Right atrium auricular region (tissue), 2 donors: ENCODE results near the gene KAT7. TPM values are rescaled to one million over a fixed set of nuclear protein-coding genes. Genes with fewer than 3 reads are reported as not detected.
"Not testable (repeated sequence)": the region's sequence is repeated elsewhere in the genome, so short reads cannot be mapped to it uniquely, and the experiment has no call there.

Experiments
- DNase-seq: peaks from one replicate; pipeline ENCODE4 v3.0.0-alpha.2; 2019; ENCODE audit warnings: low spot score
- H3K27ac ChIP-seq, 2 donors: fragments of 200-600 bp; sonication (generic); 1 replicate in 1 of 2; 2 replicates in 1 of 2; pipeline ENCODE4 v1.5.1; 2016 to 2019
- H3K27me3 ChIP-seq, 2 donors: fragments of 200-600 bp; sonication (generic); one replicate each; pipeline versions ENCODE4 v1.5.1 to v1.6.0; 2017 to 2019
- H3K36me3 ChIP-seq: fragments of 200-600 bp; sonication (generic); one replicate; pipeline ENCODE4 v1.5.1; 2016
- H3K4me1 ChIP-seq, 2 donors: fragments of 200-600 bp; sonication (generic); one replicate each; pipeline versions ENCODE4 v1.5.1 to v1.6.0; 2017 to 2019
- H3K4me3 ChIP-seq, 2 donors: fragments of 200-600 bp; sonication (generic); 1 replicate in 1 of 2; 2 replicates in 1 of 2; pipeline ENCODE4 v1.5.1; 2017 to 2019; ENCODE audit warnings: mild to moderate bottlenecking in 1 of 2, moderate library complexity in 1 of 2
- H3K9me3 ChIP-seq, 2 donors: fragments of 200-600 bp; sonication (generic); one replicate each; pipeline ENCODE4 v1.5.1; 2019
- total RNA-seq, 2 donors: library from RNA; depleted of rRNA; stranded (reverse); fragments of >200 nt; gene quantifications; one replicate each; pipeline ENCODE4 v1.1.0, GENCODE V29; 2016
- TF ChIP-seq, protein P1 (sequence below), 2 donors: fragments of 200-600 bp; sonication (generic); IDR thresholded peaks; one replicate each; pipeline ENCODE4 v1.5.1; 2019; ENCODE audit warnings: antibody characterized with exemption in 2 of 2

KAT7 gene
- total RNA-seq, 2 donors from 2014 or later = 30.5 to 38.2 TPM

DNA sequence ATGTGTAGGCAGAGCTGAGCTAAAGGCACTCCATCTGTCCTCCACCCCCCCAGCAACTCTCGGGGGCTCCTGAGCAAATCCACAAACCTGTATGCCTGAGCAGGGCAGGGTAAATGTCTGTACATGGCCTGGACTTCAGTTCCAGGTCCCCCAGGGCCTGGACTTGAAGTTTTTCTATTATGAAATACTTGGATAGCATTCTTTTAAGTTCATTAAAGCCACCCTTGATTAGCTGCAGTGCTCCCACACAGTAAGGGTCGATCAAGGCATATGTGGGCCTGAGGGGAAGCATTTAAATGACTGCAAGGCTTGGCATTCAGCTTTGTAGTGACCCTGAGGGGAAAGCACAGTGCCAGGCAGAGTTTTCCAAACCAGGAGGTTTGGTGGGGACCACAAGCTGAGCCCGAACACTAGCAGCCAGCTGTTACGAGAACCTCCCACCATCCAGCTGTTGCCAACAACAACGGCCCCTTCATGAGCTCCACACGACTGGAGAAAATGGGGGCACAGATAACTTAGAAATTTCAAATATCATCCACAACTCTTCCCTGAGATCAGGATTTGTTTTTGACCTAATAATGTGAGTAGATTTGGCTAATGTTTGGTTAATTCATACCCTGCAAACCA lies 31.2 kb upstream of the KAT7 start:
- Histone ChIP-seq H3K27ac (peak overlapping the region in 1 of 2 donors; percentile 31), H3K27me3 (no peaks in the 10 kb centered on the region)
- no peak for DNase-seq

DNA sequence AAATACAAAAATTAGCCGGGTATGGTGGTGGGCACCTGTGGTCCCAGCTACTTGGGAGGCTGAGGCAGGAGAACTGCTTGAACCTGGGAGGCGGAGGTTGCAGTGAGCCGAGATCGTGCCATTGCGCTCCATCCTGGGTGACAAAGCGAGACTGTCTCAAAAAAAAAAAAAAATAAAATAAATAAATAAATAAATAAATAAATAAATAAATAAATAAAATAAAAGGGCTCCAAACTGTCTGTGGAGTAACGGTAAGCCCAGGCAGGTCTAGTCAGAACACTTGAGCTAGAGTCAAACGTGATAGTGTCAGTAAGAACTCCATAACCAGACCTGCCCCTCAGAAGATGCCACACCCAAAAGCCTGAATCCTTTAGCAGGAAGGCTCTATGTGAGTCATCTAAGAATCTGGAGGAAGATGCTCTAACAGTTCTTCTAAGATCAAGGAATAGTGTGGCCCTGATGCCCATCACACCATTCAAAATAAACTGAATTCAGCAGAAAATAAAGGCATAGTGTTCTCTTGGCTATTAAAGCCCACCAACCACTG lies 29.9 kb upstream of the KAT7 start:
- not testable (repeated sequence) for H3K9me3 ChIP-seq, H3K27me3 ChIP-seq, H3K4me3 ChIP-seq, H3K36me3 ChIP-seq, DNase-seq
- Histone ChIP-seq H3K4me1 (peaks cover 0 to 70% of the 10 kb centered on the region in 2 donors), H3K27ac (peak overlapping the region in 1 of 2 donors; percentile 7)

More for the DNA sequence above, 31.2 kb upstream of the KAT7 start:
- TF ChIP-seq, protein P1, sequence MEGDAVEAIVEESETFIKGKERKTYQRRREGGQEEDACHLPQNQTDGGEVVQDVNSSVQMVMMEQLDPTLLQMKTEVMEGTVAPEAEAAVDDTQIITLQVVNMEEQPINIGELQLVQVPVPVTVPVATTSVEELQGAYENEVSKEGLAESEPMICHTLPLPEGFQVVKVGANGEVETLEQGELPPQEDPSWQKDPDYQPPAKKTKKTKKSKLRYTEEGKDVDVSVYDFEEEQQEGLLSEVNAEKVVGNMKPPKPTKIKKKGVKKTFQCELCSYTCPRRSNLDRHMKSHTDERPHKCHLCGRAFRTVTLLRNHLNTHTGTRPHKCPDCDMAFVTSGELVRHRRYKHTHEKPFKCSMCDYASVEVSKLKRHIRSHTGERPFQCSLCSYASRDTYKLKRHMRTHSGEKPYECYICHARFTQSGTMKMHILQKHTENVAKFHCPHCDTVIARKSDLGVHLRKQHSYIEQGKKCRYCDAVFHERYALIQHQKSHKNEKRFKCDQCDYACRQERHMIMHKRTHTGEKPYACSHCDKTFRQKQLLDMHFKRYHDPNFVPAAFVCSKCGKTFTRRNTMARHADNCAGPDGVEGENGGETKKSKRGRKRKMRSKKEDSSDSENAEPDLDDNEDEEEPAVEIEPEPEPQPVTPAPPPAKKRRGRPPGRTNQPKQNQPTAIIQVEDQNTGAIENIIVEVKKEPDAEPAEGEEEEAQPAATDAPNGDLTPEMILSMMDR (IDR thresholded peaks at IDR 0.05) = no peak
- H3K4me3 ChIP-seq = no peak overlapping the region
- peaks cover 0 to 71% of the 10 kb centered on the region in 2 donors for H3K4me1 ChIP-seq
- no peaks in the 10 kb centered on the region for H3K9me3 ChIP-seq
- no peaks in the 10 kb centered on the region for H3K36me3 ChIP-seq

DNA sequence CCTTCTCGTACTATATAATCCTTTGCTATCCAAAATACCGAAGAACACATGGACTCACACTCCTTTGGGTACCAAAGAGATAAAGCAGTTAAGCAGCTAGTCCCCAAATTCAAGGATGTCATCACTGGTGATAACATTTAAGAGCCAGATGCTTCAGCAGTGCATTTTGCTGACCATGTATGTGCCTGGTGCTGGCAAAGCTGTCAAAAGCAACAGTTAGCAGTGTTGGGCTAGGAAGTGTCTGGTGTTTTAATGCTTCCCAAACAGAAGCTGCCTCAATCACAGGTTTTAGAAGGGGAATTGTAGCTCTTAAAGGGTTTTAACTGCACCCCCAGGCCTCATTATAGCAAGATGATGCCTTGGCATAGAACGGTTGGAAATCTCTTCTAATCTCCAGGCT lies 29.3 kb upstream of the KAT7 start:
- no peak overlapping the region for H3K4me3 ChIP-seq
- DNase-seq = no peak
- peak overlapping the region in 1 of 2 donors; percentile 7 for H3K27ac ChIP-seq
- TF ChIP-seq, protein P1 (IDR thresholded peaks at IDR 0.05) = no peak
- peaks cover 0 to 63% of the 10 kb centered on the region in 2 donors for H3K4me1 ChIP-seq
- H3K27me3 ChIP-seq = no peaks in the 10 kb centered on the region
- no peaks in the 10 kb centered on the region for H3K36me3 ChIP-seq
- no peaks in the 10 kb centered on the region for H3K9me3 ChIP-seq

DNA sequence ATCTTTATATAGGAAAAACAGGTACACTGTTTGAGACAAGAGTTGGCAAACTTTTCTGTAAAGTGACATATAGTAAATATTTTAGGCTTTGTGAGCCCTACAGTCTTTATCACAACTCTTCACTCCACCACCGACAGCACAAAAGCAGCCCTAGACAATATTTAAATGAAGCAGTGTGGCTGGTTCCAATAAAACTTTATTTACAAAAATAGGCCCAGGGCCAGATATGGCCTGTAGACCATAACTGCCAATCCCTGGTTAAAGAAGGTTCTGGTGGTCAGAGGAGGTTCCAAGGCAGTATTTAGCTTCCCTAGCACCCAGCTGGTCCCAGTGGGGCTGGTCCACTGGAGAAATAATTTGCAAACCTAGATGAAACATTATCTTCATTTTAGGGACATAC lies 28.2 kb upstream of the KAT7 start:
- TF ChIP-seq, protein P1 (IDR thresholded peaks at IDR 0.05) = no peak
- DNase-seq = no peak
- Histone ChIP-seq H3K4me3 (no peak overlapping the region), H3K27ac (no peak overlapping the region), H3K36me3 (no peaks in the 10 kb centered on the region), H3K27me3 (no peaks in the 10 kb centered on the region), H3K4me1 (peaks cover 0 to 60% of the 10 kb centered on the region in 2 donors), H3K9me3 (no peaks in the 10 kb centered on the region)

DNA sequence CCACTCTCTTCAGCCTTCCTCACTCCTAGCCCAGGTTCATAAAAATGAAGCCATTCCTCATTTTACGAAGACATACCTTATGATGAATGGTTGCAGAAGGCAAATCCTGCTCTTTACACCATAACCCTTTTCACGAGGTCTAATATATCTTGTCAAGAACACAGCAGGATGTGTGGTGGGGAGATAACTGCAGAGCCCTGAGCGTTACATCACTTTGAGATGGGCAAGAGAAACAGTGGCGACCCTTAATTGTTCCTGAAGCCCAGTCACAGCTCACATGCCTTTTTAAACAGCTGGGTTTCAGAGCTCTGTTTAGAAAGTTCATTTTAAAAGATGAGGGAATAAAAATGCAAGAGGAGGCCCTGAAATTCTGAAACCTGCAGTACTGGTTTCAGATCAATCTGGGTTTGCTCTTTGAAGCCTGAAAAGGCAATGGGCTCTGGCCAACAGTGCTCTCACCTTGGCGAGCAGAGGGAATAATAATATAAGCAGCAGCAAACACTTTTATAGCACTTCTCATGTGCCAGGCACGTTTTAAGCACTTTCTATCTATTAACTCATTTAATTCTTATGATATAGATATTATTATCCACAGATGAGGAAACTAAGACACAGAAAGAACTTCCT lies 27.4 kb upstream of the KAT7 start:
- Histone ChIP-seq H3K4me3 (no peak overlapping the region), H3K27me3 (no peaks in the 10 kb centered on the region), H3K36me3 (no peaks in the 10 kb centered on the region), H3K4me1 (peaks cover 0 to 53% of the 10 kb centered on the region in 2 donors), H3K9me3 (no peaks in the 10 kb centered on the region), H3K27ac (no peak overlapping the region)
- TF ChIP-seq, protein P1 (IDR thresholded peaks at IDR 0.05) = no peak
- no peak for DNase-seq

DNA sequence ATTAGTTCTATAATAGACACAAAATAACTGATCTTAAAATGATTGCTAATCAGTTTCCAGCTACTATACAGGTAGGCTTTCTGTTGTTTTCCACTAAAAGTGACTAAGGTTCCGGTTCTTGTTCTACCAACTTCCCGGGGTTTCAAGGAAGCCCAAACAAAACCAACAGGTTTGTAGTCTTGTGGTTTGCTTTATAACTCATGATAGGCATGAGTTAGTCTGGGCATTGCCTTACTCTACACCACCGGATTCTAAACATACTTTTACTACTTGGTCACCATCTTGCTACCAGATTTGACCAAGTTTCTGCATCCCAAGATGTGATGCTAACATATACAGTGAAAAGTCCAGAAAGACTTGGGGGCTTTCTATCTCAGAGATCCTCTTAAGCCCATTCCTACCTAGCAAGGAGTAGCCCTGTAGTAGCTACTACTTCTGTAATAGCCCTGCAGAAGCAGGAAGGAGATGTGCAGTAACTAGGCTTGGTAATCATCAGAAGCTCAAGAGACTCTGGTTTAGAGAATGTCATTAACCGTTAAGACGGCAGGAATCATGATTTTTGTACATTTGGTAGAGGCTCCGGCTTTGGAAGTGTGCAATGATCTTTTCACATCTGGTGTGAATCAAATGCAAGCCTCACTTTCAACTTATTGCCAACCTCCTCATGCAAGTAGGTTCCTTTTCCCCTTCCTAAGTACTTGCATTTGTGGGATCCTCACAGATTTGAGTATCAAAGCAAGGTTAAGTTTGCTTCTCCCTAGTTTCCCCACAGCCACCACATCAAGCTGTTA lies 26.1 kb upstream of the KAT7 start:
- TF ChIP-seq, protein P1 (IDR thresholded peaks at IDR 0.05) = no peak
- H3K4me1 ChIP-seq = peaks cover 0 to 41% of the 10 kb centered on the region in 2 donors

More for the DNA sequence above, 26.1 kb upstream of the KAT7 start:
- Histone ChIP-seq H3K9me3 (no peaks in the 10 kb centered on the region), H3K4me3 (peak overlapping the region in 1 of 2 donors; percentile 98), H3K27me3 (no peaks in the 10 kb centered on the region), H3K36me3 (no peaks in the 10 kb centered on the region), H3K27ac (no peak overlapping the region)
- no peak for DNase-seq
